Type B pancreatic cell (in vitro differentiated cells): ENCODE data around the gene P2RX1. TPM values are rescaled to one million over a fixed set of nuclear protein-coding genes. Genes with fewer than 3 reads are reported as not detected.

ENCODE experiments used
- DNase-seq: peaks from one replicate; pipeline ENCODE4 v3.0.0; 2021; ENCODE audit warnings: mixed read lengths; ENCODE audit not compliant: unreplicated experiment; ENCODE audit errors: extremely low spot score
- H3K27ac Mint-ChIP-seq: 2 replicates; pipeline ENCODE4 v1.8.0; 2021; ENCODE audit warnings: mild to moderate bottlenecking, mixed read lengths
- H3K27me3 Mint-ChIP-seq: 2 replicates; pipeline ENCODE4 v1.8.0; 2021; ENCODE audit warnings: mixed read lengths
- H3K36me3 Mint-ChIP-seq: 2 replicates; pipeline ENCODE4 v1.8.0; 2021; ENCODE audit warnings: mixed read lengths
- H3K4me1 Mint-ChIP-seq: one replicate; pipeline ENCODE4 v1.8.0; 2021; ENCODE audit warnings: mixed read lengths; ENCODE audit not compliant: unreplicated experiment
- H3K4me3 Mint-ChIP-seq: 2 replicates; pipeline ENCODE4 v1.8.0; 2021; ENCODE audit warnings: mild to moderate bottlenecking, mixed read lengths
- H3K9me3 Mint-ChIP-seq: 2 replicates; pipeline ENCODE4 v1.8.0; 2021; ENCODE audit warnings: mixed read lengths
- total RNA-seq: library from RNA; stranded (reverse); gene quantifications from 2 replicates; pipeline ENCODE4 v1.2.1, GENCODE V29; 2021; ENCODE audit warnings: low replicate concordance
- TF ChIP-seq, protein P1 (sequence below): fragments of 200-600 bp; sonication (generic); conservative IDR thresholded peaks from 2 replicates; pipeline ENCODE4 v1.5.0; 2021; ENCODE audit warnings: antibody characterized with exemption, mild to moderate bottlenecking

P2RX1 gene
- total RNA-seq, 1 donor from 2014 or later: not detected

DNA sequence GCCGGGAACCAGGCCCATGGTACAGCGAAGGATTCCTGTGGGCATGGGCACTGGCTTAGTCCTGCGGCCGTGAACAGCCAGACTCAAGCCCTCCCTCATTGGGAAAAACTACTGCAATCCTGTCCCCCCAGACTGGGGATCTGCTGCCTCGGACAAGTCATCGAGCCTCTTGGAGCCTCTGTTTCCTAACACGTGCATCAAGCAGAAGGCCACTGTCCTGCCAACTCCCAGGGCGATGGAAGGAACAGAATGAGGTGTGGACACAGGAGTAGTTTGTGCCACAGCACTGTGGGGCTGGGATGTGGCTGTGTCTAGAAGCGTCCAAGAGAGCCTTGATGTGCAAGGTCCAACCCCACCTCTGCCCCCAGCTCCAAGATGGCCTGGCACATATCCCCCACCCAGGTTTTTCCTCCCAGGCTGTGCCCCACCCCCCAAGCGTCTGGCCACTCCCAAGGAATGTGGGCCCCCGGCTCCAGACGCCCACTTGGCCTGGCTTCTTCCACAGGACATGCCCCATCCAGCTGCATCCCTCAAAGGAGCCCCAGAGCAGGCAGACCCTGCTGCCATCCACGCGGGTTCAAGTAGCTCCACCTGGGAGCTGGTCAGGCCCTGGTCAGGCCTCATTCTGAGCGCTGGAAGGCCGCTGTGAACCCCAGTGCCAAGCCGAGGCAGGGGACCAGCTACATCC is 26.8 kb downstream of the P2RX1 start:
- Mint-ChIP-seq H3K36me3 (no peaks in the 10 kb centered on the region), H3K4me3 (no peak overlapping the region), H3K9me3 (no peaks in the 10 kb centered on the region), H3K4me1 (peaks cover 39% of the 10 kb centered on the region), H3K27ac (no peak overlapping the region), H3K27me3 (peaks cover 16% of the 10 kb centered on the region)
- DNase-seq: no peak
- TF ChIP-seq, protein P1, sequence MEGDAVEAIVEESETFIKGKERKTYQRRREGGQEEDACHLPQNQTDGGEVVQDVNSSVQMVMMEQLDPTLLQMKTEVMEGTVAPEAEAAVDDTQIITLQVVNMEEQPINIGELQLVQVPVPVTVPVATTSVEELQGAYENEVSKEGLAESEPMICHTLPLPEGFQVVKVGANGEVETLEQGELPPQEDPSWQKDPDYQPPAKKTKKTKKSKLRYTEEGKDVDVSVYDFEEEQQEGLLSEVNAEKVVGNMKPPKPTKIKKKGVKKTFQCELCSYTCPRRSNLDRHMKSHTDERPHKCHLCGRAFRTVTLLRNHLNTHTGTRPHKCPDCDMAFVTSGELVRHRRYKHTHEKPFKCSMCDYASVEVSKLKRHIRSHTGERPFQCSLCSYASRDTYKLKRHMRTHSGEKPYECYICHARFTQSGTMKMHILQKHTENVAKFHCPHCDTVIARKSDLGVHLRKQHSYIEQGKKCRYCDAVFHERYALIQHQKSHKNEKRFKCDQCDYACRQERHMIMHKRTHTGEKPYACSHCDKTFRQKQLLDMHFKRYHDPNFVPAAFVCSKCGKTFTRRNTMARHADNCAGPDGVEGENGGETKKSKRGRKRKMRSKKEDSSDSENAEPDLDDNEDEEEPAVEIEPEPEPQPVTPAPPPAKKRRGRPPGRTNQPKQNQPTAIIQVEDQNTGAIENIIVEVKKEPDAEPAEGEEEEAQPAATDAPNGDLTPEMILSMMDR: no peak

DNA sequence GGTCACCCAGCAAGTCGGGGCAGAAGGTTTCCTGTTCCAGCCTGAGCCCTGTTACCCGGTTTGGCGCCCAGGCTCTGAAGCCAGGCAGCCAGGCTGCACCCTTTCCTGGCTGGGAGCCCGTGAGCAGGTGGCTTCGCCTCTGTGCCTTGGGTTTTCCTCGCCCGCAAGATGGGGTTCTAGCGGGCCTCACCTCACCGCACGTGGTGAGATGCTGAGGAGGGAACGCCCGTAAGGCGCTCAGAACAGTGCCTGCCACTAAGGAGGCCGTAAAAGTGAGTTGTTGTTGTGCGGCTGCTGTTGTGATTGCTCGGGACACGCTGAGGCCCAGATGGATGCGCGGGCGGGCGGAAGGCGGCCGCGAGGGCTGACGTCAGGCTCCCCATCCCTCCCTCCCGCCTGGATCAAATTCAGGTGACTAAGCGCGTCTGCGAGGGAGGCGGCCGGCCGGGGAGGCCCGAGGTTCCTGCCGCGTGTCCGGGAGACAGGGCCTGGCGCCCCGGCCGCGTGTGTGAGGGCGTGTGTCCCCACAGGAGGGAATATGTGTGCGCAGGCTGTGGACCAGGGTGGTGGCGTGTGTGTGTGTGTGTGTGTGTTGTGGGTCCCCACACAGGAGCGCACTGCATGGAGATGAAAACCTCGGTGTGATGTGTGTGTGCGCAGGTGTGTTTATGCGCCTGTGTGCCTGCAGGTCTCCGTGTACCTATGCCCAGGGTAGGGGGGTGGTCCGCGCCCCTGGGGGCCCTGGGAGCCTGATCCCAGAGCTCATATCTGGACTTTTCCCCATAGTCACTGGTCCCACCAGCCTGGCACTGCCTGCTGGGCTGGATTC is 27.7 kb downstream of the P2RX1 start:
- no peaks in the 10 kb centered on the region for H3K36me3 Mint-ChIP-seq
- TF ChIP-seq, protein P1: no peak
- DNase-seq: no peak
- H3K27ac Mint-ChIP-seq: no peak overlapping the region
- H3K27me3 Mint-ChIP-seq: peaks cover 16% of the 10 kb centered on the region
- no peak overlapping the region for H3K4me3 Mint-ChIP-seq
- H3K4me1 Mint-ChIP-seq: peaks cover 30% of the 10 kb centered on the region
- H3K9me3 Mint-ChIP-seq: no peaks in the 10 kb centered on the region

DNA sequence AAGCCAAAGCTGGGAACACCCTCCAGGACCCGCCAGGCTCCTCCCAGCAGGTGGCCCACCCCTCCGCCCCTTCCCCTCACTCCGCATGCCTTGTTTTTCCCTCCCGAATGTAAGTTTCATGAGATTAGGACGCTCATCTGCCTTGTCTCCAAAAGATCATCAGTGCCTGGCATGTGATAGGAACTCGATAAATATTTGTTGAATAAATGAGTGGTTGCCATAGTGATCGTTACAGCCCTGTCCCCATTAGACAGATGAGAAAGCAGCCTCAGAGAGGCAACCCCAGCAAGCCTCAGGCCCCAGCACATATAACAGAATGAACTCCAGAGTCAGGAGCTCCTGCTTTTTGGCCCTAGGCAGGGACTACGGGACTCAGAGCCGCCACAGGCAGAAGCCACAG is 28.5 kb downstream of the P2RX1 start:
- Mint-ChIP-seq H3K4me3 (no peak overlapping the region), H3K27me3 (peaks cover 16% of the 10 kb centered on the region), H3K4me1 (peaks cover 27% of the 10 kb centered on the region), H3K36me3 (no peaks in the 10 kb centered on the region), H3K27ac (no peak overlapping the region), H3K9me3 (no peaks in the 10 kb centered on the region)
- TF ChIP-seq, protein P1: no peak
- no peak for DNase-seq

DNA sequence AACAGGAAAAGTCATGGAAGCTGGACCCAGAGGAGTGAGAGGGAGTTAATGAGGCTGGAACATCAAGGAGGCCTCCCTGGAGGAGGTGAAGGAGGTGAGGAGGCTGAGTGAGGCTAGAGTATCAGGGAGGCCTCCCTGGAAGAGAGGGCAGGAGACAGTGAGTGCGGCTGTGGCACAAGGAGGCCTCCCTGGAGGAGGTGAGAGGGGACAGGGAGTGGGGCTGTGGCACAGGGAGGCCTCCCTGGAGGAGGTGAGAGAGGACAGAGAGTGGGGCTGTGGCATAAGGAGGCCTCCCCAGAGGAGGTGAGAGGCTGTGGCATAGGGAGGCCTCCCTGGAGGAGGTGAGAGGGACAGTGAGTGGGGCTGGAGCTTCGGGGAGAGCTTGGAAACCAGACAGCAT is 28.9 kb downstream of the P2RX1 start:
- no peaks in the 10 kb centered on the region for H3K36me3 Mint-ChIP-seq
- peaks cover 16% of the 10 kb centered on the region for H3K27me3 Mint-ChIP-seq
- TF ChIP-seq, protein P1: no peak
- no peak overlapping the region for H3K4me3 Mint-ChIP-seq
- no peak overlapping the region for H3K27ac Mint-ChIP-seq
- H3K4me1 Mint-ChIP-seq: peaks cover 27% of the 10 kb centered on the region
- H3K9me3 Mint-ChIP-seq: no peaks in the 10 kb centered on the region
- no peak for DNase-seq

DNA sequence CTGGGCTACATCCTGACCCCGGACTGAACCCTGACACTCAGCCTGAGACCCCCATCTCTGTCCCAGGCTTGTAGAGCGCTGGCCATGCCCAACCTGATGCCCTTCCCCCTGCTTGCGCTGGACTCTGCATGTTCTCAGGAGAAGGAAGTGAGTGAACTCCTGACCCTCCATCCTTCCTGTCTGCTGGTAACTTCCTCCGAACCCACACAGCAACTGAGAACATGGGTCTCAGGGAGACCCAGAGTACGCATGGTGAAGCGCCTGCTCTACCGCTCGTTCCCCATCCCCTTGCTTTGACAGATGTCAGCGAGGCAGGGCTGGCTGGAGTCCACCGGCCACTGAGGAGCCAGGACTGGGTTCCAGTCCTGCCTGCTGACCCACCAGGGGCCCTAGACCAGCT is 29.5 kb downstream of the P2RX1 start:
- H3K9me3 Mint-ChIP-seq: no peaks in the 10 kb centered on the region
- no peaks in the 10 kb centered on the region for H3K36me3 Mint-ChIP-seq
- no peak for DNase-seq
- H3K4me1 Mint-ChIP-seq: peaks cover 27% of the 10 kb centered on the region
- H3K27me3 Mint-ChIP-seq: peaks cover 15% of the 10 kb centered on the region
- TF ChIP-seq, protein P1: no peak
- H3K4me3 Mint-ChIP-seq: no peak overlapping the region
- no peak overlapping the region for H3K27ac Mint-ChIP-seq
